ENCODE results near the gene DNAJC7.

Gene DNAJC7

DNA sequence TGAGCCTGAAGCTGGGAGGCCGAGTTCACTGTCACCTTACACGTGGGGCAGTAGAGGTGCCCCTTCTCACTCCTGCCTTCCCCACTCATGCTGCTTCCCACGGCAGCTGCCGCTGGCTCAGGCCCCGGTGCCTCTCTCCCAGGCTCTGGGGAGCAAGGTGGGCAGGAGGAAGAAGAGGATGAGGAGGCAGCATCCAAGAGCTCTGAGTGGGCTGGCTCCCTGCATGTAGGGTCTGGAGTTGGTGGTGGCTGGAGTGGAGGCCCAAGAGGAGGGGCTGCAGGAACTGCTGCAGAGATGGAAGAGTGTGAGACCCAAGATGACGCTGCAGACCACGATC is 11.5 kb upstream of the DNAJC7 start:
- Histone ChIP-seq H3K4me2 (ENCODE audit: low read depth, low read length, poor library complexity, severe bottlenecking) (no peak overlapping the region), H2AFZ (ENCODE audit: low read depth, low read length, severe bottlenecking) (no peak overlapping the region), H3K9me2 (replicated peaks; ENCODE audit: insufficient read depth, low read length) (no peaks in the 10 kb centered on the region), H3F3A (ENCODE audit: insufficient read depth) (no peaks in the 10 kb centered on the region), H3K36me3 (ENCODE audit: low read length) (no peaks in the 10 kb centered on the region), H4K20me1 (ENCODE audit: low read depth, low read length) (no peaks in the 10 kb centered on the region), H3K4me3 (ENCODE audit: insufficient read depth, low read length, poor library complexity, severe bottlenecking) (no peak overlapping the region), H3K27ac (ENCODE audit: low read depth, low read length) (no peak overlapping the region), H3K79me2 (ENCODE audit: insufficient read depth, low read length) (no peaks in the 10 kb centered on the region), H3K9ac (ENCODE audit: low read length) (no peak overlapping the region), H3K9me3 (ENCODE audit: insufficient read depth, low read length) (no peaks in the 10 kb centered on the region), H3K27me3 (ENCODE audit: low read length) (no peaks in the 10 kb centered on the region)
- no peak for TF ChIP-seq EZH2phosphoT487 (conservative IDR thresholded peaks at IDR 0.05; ENCODE audit: low read length)
- TF ChIP-seq, protein P1, sequence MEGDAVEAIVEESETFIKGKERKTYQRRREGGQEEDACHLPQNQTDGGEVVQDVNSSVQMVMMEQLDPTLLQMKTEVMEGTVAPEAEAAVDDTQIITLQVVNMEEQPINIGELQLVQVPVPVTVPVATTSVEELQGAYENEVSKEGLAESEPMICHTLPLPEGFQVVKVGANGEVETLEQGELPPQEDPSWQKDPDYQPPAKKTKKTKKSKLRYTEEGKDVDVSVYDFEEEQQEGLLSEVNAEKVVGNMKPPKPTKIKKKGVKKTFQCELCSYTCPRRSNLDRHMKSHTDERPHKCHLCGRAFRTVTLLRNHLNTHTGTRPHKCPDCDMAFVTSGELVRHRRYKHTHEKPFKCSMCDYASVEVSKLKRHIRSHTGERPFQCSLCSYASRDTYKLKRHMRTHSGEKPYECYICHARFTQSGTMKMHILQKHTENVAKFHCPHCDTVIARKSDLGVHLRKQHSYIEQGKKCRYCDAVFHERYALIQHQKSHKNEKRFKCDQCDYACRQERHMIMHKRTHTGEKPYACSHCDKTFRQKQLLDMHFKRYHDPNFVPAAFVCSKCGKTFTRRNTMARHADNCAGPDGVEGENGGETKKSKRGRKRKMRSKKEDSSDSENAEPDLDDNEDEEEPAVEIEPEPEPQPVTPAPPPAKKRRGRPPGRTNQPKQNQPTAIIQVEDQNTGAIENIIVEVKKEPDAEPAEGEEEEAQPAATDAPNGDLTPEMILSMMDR (IDR thresholded peaks at IDR 0.05; ENCODE audit: insufficient read depth, low read length, poor library complexity, severe bottlenecking), result no peak

DNA sequence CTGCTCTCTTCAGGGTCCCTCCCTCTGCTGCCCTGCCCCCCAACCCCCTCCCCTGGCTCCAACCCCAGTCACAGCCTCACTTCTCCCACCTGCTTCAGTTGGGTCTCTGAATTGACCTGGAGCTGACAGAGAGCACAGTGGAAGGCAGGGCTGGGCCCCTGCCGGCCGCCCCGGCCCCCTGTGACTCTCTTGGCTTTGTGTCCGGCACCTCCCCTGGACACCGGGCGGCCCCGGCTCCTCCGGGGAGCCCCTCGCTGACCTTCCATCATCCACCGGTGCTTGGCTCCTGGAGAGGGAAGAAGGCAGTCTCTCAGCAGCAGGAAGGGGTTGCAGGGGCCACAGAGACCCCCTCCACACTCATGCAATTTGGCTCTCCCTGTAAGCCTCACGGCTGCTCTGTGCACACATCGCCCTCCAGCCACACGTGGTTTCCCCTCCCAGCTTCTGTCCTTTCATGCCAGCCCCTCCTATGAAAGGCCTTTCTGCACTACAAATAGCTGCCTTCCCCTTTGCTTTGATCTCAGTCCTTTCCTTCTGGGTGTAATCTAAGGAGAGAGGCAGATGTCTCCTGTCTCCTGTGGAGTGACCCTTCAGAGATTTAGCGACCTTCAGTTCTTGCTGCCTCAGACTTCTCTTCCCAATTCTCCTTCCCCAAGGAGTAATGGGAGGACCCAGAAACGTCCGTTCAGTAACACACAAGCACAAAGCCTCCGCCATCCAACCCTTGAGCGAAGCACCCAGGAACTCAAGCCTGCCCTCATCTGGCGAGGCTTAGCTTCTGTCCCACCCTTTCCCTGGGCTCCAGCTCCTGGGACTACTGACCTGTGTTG is 10.9 kb upstream of the DNAJC7 start:
- Histone ChIP-seq H3K36me3 (ENCODE audit: low read length) (no peaks in the 10 kb centered on the region), H3K9ac (ENCODE audit: low read length) (no peak overlapping the region), H2AFZ (ENCODE audit: low read depth, low read length, severe bottlenecking) (no peak overlapping the region), H3K9me3 (ENCODE audit: insufficient read depth, low read length) (no peaks in the 10 kb centered on the region), H4K20me1 (ENCODE audit: low read depth, low read length) (no peaks in the 10 kb centered on the region), H3F3A (ENCODE audit: insufficient read depth) (no peaks in the 10 kb centered on the region), H3K27ac (ENCODE audit: low read depth, low read length) (no peak overlapping the region), H3K4me3 (ENCODE audit: insufficient read depth, low read length, poor library complexity, severe bottlenecking) (no peak overlapping the region), H3K4me2 (ENCODE audit: low read depth, low read length, poor library complexity, severe bottlenecking) (no peak overlapping the region), H3K9me2 (replicated peaks; ENCODE audit: insufficient read depth, low read length) (no peaks in the 10 kb centered on the region), H3K79me2 (ENCODE audit: insufficient read depth, low read length) (no peaks in the 10 kb centered on the region), H3K27me3 (ENCODE audit: low read length) (no peaks in the 10 kb centered on the region)
- TF ChIP-seq, protein P1 (IDR thresholded peaks at IDR 0.05; ENCODE audit: insufficient read depth, low read length, poor library complexity, severe bottlenecking), result no peak
- TF ChIP-seq EZH2phosphoT487 (conservative IDR thresholded peaks at IDR 0.05; ENCODE audit: low read length), result no peak

- Histone ChIP-seq H3K4me2 (ENCODE audit: low read depth, low read length, poor library complexity, severe bottlenecking) (no peak overlapping the region), H2AFZ (ENCODE audit: low read depth, low read length, severe bottlenecking) (no peak overlapping the region), H3K27ac (ENCODE audit: low read depth, low read length) (no peak overlapping the region), H3K36me3 (ENCODE audit: low read length) (no peaks in the 10 kb centered on the region), H3K4me3 (ENCODE audit: insufficient read depth, low read length, poor library complexity, severe bottlenecking) (no peak overlapping the region), H3K9ac (ENCODE audit: low read length) (no peak overlapping the region), H4K20me1 (ENCODE audit: low read depth, low read length) (no peaks in the 10 kb centered on the region), H3F3A (ENCODE audit: insufficient read depth) (no peaks in the 10 kb centered on the region), H3K9me2 (replicated peaks; ENCODE audit: insufficient read depth, low read length) (no peaks in the 10 kb centered on the region), H3K9me3 (ENCODE audit: insufficient read depth, low read length) (no peaks in the 10 kb centered on the region), H3K79me2 (ENCODE audit: insufficient read depth, low read length) (no peaks in the 10 kb centered on the region), H3K27me3 (ENCODE audit: low read length) (no peaks in the 10 kb centered on the region)
- TF ChIP-seq, protein P1 (IDR thresholded peaks at IDR 0.05; ENCODE audit: insufficient read depth, low read length, poor library complexity, severe bottlenecking), result no peak
- no peak for TF ChIP-seq EZH2phosphoT487 (conservative IDR thresholded peaks at IDR 0.05; ENCODE audit: low read length)
Observed at GRCh38 chr17:42027590-42027889, 10.3 kb upstream of the DNAJC7 start.
